DND-41 (cell line): ENCODE measurements around the gene TTC33.

Experiments
- ATAC-seq: fragments of 200-7000 bp; cut with Tn5 transposase; 3 replicates; pipeline ENCODE4 v1.9.1; 2021; ENCODE audit warnings: low read depth; ENCODE audit not compliant: insufficient read depth
- DNase-seq: peaks from one replicate; pipeline ENCODE4 v3.0.0-alpha.2; 2020
- H2AFZ ChIP-seq: 2 replicates; pipeline ENCODE4 v1.6.0; 2012; ENCODE audit warnings: low read depth, low read length
- H3K27ac ChIP-seq: 2 replicates; pipeline ENCODE4 v1.5.1; 2012; ENCODE audit warnings: low read length, inconsistent platforms
- H3K27me3 ChIP-seq: fragments of 200-600 bp; sonication (generic); 2 replicates; pipeline ENCODE4 v1.6.0; 2012; ENCODE audit warnings: low read length, mild to moderate bottlenecking, inconsistent platforms; ENCODE audit not compliant: insufficient read depth, poor library complexity
- H3K36me3 ChIP-seq: 2 replicates; pipeline ENCODE4 v1.5.1; 2012; ENCODE audit warnings: low read length, inconsistent platforms; ENCODE audit not compliant: insufficient read depth
- H3K4me1 ChIP-seq: 2 replicates; pipeline ENCODE4 v1.5.1; 2012; ENCODE audit warnings: mild to moderate bottlenecking, low read length; ENCODE audit not compliant: insufficient read depth
- H3K4me2 ChIP-seq: 2 replicates; pipeline ENCODE4 v1.6.0; 2012; ENCODE audit warnings: mild to moderate bottlenecking, moderate library complexity, low read length, inconsistent platforms; ENCODE audit not compliant: insufficient read depth
- H3K4me3 ChIP-seq, 2 experiments: fragments of 200-600 bp in 1 of 2; shearing (Covaris generic) in 1 of 2; 2 replicates each; pipeline ENCODE4 v1.5.1; 2012 to 2016; ENCODE audit warnings: inconsistent platforms in 2 of 2, low read length in 2 of 2, mild to moderate bottlenecking in 2 of 2, low read depth in 1 of 2, moderate library complexity in 1 of 2
- H3K79me2 ChIP-seq: 2 replicates; pipeline ENCODE4 v1.6.0; 2012; ENCODE audit warnings: low read length, inconsistent platforms; ENCODE audit not compliant: insufficient read depth
- H3K9ac ChIP-seq: 2 replicates; pipeline ENCODE4 v1.6.0; 2012; ENCODE audit warnings: low read depth, mild to moderate bottlenecking, inconsistent platforms, low read length, moderate library complexity
- H3K9me3 ChIP-seq: 2 replicates; pipeline ENCODE4 v1.5.1; 2012; ENCODE audit warnings: low read length, moderate library complexity, mild to moderate bottlenecking, inconsistent platforms; ENCODE audit not compliant: insufficient read depth, severe bottlenecking
- H4K20me1 ChIP-seq: 2 replicates; pipeline ENCODE4 v1.6.0; 2012; ENCODE audit warnings: low read length; ENCODE audit not compliant: insufficient read depth
- EZH2 ChIP-seq: IDR thresholded peaks from 3 replicates; pipeline ENCODE4 v1.6.1; 2012; ENCODE audit warnings: borderline replicate concordance, low read depth, mild to moderate bottlenecking, moderate library complexity, low read length, inconsistent platforms; ENCODE audit not compliant: severe bottlenecking
- TF ChIP-seq, protein P1 (sequence below): IDR thresholded peaks from 2 replicates; pipeline ENCODE4 v1.5.1; 2012; ENCODE audit warnings: borderline replicate concordance, low read length, moderate library complexity, mild to moderate bottlenecking; ENCODE audit not compliant: poor library complexity, severe bottlenecking; ENCODE audit errors: extremely low read depth

The TTC33 gene

DNA sequence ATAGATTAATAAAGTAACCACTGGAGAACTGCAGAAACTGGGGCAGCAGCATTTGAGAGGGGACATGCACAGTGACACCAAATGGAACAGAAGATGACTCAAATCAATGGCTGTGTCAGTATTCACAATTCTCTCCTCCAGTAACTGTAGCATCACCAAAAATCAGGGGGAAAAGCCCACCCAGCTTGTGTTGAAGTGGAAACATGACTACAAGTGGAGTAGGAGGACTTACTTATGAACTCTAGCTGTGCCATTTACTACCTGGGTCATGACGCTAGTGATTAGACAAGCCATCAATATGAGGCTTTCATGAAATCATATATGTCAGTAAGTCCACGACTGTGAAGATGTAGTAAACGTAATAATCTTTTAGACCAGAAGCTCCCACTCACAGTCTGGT is 275.8 kb downstream of the TTC33 start:
- Histone ChIP-seq H4K20me1 (no peaks in the 10 kb centered on the region), H3K36me3 (no peaks in the 10 kb centered on the region), H3K4me2 (no peak overlapping the region), H3K27ac (no peak overlapping the region), H3K9ac (no peak overlapping the region), H3K27me3 (no peaks in the 10 kb centered on the region), H3K9me3 (no peaks in the 10 kb centered on the region), H3K79me2 (no peaks in the 10 kb centered on the region), H3K4me1 (no peaks in the 10 kb centered on the region), H2AFZ (no peak overlapping the region), H3K4me3 (no peak overlapping the region)
- ATAC-seq (no peak), DNase-seq (no peak)
- TF ChIP-seq, protein P1, sequence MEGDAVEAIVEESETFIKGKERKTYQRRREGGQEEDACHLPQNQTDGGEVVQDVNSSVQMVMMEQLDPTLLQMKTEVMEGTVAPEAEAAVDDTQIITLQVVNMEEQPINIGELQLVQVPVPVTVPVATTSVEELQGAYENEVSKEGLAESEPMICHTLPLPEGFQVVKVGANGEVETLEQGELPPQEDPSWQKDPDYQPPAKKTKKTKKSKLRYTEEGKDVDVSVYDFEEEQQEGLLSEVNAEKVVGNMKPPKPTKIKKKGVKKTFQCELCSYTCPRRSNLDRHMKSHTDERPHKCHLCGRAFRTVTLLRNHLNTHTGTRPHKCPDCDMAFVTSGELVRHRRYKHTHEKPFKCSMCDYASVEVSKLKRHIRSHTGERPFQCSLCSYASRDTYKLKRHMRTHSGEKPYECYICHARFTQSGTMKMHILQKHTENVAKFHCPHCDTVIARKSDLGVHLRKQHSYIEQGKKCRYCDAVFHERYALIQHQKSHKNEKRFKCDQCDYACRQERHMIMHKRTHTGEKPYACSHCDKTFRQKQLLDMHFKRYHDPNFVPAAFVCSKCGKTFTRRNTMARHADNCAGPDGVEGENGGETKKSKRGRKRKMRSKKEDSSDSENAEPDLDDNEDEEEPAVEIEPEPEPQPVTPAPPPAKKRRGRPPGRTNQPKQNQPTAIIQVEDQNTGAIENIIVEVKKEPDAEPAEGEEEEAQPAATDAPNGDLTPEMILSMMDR, result no peak
- TF ChIP-seq EZH2, result no peak

DNA sequence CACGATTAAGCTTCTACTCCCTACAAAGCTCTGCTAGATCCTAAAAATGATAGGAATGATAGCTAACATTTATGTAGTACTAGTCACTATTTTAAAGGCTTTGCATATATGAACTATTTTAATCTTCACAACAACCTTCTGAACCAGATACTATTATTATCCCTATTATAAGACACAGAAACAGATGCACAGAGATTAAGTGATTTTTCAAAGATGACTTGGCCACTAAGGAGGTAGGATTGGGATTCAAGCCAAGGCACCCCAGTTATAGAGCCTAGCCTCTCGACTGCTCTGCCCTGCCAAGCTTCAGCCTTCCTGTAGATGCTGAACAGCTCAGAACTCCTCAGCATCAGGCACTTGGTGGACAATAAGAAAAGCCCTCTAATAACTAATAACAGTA is 277.0 kb downstream of the TTC33 start:
- Histone ChIP-seq H3K27me3 (no peaks in the 10 kb centered on the region), H3K4me1 (peaks cover 8% of the 10 kb centered on the region; the same call in 1 of the 2 replicates), H3K9ac (no peak overlapping the region), H3K9me3 (no peaks in the 10 kb centered on the region), H3K4me3 (no peak overlapping the region), H3K27ac (no peak overlapping the region), H3K79me2 (no peaks in the 10 kb centered on the region), H4K20me1 (no peaks in the 10 kb centered on the region), H3K36me3 (no peaks in the 10 kb centered on the region), H2AFZ (no peak overlapping the region), H3K4me2 (no peak overlapping the region)
- ATAC-seq, result no peak
- TF ChIP-seq, protein P1, result no peak
- TF ChIP-seq EZH2, result no peak
- no peak for DNase-seq

DNA sequence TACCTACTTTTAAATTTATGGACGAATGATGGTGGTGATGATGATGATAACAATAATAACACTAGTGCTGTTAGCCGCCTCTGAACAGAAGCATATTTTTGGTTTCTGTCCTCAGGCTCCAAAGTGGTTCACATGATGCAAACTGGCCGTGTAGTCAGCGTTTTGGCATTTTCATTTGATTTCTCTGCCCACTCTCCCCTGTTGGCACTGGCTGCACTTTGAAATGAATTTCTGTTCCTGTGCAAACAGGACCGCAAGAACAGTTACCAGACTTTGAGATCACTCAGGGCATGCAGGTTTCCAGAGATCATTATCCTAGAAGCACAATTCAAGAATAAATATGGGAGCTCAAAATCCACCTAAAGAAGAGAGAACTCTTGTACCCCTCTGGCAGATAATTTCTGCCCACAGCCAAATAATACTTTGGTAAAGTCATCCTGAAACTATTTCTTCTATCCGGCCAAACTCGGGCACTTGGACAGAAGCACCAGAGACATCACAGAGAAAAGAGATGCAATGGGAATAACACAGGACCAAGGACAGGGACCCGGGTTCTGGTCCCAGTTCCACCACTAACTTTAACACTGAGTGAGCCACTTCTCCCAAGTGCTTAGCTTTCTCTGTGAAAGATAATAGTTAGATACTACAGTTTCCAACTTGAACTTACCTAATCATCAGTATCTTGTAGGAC is 277.8 kb downstream of the TTC33 start:
- no peak for TF ChIP-seq EZH2
- TF ChIP-seq, protein P1, result no peak
- Histone ChIP-seq H2AFZ (no peak overlapping the region), H3K4me3 (no peak overlapping the region), H3K9me3 (no peaks in the 10 kb centered on the region), H4K20me1 (no peaks in the 10 kb centered on the region), H3K4me1 (peaks cover 8% of the 10 kb centered on the region; the same call in 1 of the 2 replicates), H3K27me3 (no peaks in the 10 kb centered on the region), H3K79me2 (no peaks in the 10 kb centered on the region), H3K4me2 (no peak overlapping the region), H3K36me3 (no peaks in the 10 kb centered on the region), H3K9ac (no peak overlapping the region), H3K27ac (no peak overlapping the region)
- ATAC-seq, result no peak
- no peak for DNase-seq

DNA sequence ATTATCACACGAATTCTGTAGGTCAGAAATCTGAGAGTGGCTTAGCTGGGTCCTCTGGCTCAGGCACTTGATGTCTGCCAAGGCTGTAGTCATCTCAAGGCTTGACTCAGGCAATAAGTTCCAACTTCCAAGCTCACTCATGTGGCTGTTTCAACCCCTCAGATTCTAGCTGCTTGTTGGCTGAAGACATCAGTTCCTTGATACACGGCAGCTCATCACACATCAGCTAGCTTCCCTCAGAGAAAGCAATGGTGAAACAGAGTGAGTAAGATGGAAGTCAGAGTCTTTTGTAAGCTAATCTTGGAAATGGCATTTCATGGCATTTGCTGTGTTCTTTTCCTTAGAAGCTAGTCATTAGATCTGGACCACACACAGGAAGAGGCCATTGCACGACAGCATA is 280.2 kb downstream of the TTC33 start:
- ATAC-seq (no peak), DNase-seq (no peak)
- Histone ChIP-seq H2AFZ (0 out of 2 replicates have a peak overlapping the region, but pooled peaks have one; percentile 16), H3K4me1 (peaks cover 8% of the 10 kb centered on the region; the same call in 1 of the 2 replicates), H3K4me3 (no peak overlapping the region), H3K9me3 (no peaks in the 10 kb centered on the region), H3K9ac (no peak overlapping the region), H3K79me2 (no peaks in the 10 kb centered on the region), H3K27me3 (no peaks in the 10 kb centered on the region), H3K36me3 (no peaks in the 10 kb centered on the region), H3K27ac (no peak overlapping the region), H4K20me1 (no peaks in the 10 kb centered on the region), H3K4me2 (no peak overlapping the region)
- no peak for TF ChIP-seq EZH2
- TF ChIP-seq, protein P1, result no peak
